Nephron (organoid): ENCODE measurements around the gene CHL1.

Source experiments
- H3K27ac Mint-ChIP-seq, 3 experiments: 2 replicates each; pipeline ENCODE4 v1.8.0; 2020; ENCODE audit warnings: mixed read lengths in 3 of 3, mild to moderate bottlenecking in 2 of 3, moderate library complexity in 1 of 3
- H3K27me3 Mint-ChIP-seq: 2 replicates; pipeline ENCODE4 v1.8.0; 2021; ENCODE audit warnings: low read depth, mild to moderate bottlenecking, moderate library complexity, mixed read lengths
- H3K36me3 Mint-ChIP-seq: 2 replicates; pipeline ENCODE4 v1.8.0; 2020; ENCODE audit warnings: low read depth, mixed read lengths
- H3K4me1 Mint-ChIP-seq: 2 replicates; pipeline ENCODE4 v1.8.0; 2020; ENCODE audit warnings: mixed read lengths
- H3K4me3 Mint-ChIP-seq, 3 experiments: 2 replicates each; pipeline ENCODE4 v1.8.0; 2020; ENCODE audit warnings: mild to moderate bottlenecking in 3 of 3, mixed read lengths in 3 of 3, moderate library complexity in 2 of 3
- H3K9me3 Mint-ChIP-seq: 2 replicates; pipeline ENCODE4 v1.8.0; 2020; ENCODE audit warnings: mixed read lengths
- TF ChIP-seq, protein P1 (sequence below), 3 experiments: fragments of 200-600 bp; sonication (generic); IDR thresholded peaks; one replicate each; pipeline ENCODE4 v1.5.0; 2021; ENCODE audit warnings: antibody characterized with exemption in 3 of 3; ENCODE audit not compliant: unreplicated experiment in 3 of 3

The CHL1 gene

DNA sequence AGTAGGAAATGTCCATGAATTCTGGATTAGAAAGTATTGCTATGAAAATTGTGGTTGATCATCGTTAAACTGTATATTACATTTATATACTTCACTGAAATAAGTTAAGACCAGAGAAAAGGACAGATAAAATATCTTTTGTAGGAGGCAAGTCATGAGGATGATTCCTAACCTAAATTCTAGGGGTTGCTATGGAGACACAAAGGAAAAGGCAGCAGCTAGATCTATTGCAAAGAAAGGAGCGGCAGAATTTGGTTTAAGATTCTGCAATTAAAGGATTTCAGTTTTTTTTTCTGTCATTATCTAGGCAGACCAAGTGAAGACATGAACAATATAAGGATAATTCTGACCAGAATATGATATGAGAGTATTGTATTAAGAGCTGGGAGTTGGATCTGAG is 136.1 kb downstream of the CHL1 start:
- no peak overlapping the region for H3K27ac Mint-ChIP-seq
- TF ChIP-seq, protein P1, sequence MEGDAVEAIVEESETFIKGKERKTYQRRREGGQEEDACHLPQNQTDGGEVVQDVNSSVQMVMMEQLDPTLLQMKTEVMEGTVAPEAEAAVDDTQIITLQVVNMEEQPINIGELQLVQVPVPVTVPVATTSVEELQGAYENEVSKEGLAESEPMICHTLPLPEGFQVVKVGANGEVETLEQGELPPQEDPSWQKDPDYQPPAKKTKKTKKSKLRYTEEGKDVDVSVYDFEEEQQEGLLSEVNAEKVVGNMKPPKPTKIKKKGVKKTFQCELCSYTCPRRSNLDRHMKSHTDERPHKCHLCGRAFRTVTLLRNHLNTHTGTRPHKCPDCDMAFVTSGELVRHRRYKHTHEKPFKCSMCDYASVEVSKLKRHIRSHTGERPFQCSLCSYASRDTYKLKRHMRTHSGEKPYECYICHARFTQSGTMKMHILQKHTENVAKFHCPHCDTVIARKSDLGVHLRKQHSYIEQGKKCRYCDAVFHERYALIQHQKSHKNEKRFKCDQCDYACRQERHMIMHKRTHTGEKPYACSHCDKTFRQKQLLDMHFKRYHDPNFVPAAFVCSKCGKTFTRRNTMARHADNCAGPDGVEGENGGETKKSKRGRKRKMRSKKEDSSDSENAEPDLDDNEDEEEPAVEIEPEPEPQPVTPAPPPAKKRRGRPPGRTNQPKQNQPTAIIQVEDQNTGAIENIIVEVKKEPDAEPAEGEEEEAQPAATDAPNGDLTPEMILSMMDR (IDR thresholded peaks at IDR 0.05; ENCODE audit: unreplicated experiment in 3 of 3): no peak
- no peaks in the 10 kb centered on the region for H3K9me3 Mint-ChIP-seq
- H3K4me1 Mint-ChIP-seq: no peaks in the 10 kb centered on the region
- H3K4me3 Mint-ChIP-seq: no peak overlapping the region
- H3K27me3 Mint-ChIP-seq: no peaks in the 10 kb centered on the region
- H3K36me3 Mint-ChIP-seq: no peaks in the 10 kb centered on the region

DNA sequence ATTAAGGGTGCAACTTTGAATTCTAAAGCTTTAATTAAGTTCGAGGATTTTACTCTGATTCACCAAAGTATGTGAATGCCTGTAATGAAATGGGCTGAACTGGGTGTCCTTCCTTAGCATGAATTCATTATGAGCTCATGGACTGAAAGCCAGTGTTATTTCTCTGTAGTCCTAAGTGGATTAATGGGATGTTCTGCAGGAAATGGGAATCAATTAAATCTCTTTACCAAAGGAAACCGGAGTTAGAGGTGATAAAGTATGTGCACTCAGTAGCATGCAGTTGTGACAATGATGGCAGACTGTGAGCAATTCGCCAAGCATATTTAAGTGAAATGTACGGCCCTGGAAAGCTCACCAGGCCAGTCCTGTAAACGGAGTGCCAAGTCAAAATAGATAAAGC is 138.7 kb downstream of the CHL1 start:
- no peaks in the 10 kb centered on the region for H3K36me3 Mint-ChIP-seq
- H3K4me3 Mint-ChIP-seq: no peak overlapping the region
- H3K27ac Mint-ChIP-seq: no peak overlapping the region
- TF ChIP-seq, protein P1 (IDR thresholded peaks at IDR 0.05; ENCODE audit: unreplicated experiment in 3 of 3): no peak
- H3K4me1 Mint-ChIP-seq: no peaks in the 10 kb centered on the region
- no peaks in the 10 kb centered on the region for H3K27me3 Mint-ChIP-seq
- no peaks in the 10 kb centered on the region for H3K9me3 Mint-ChIP-seq

DNA sequence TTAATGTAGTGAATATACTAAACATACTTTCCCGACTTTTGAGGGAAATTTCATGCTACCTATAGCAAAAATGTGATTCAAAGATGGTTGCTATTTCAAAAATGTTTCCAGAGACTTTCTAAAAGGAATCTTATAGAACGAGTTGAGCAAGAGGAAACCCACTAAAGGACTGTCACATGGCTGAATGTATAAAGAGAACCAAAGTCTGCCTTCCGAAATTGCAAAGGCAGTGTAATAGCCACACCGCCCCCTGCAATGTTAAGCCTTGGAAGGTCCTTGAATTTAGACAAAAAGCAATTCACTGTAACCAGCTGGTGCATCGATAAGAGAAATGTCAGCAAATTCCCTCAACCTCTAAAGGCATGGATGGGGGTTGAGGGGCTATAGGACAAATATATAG is 142.8 kb downstream of the CHL1 start:
- Mint-ChIP-seq H3K9me3 (no peaks in the 10 kb centered on the region), H3K27me3 (no peaks in the 10 kb centered on the region), H3K4me3 (no peak overlapping the region), H3K36me3 (no peaks in the 10 kb centered on the region), H3K4me1 (no peaks in the 10 kb centered on the region), H3K27ac (no peak overlapping the region)
- TF ChIP-seq, protein P1 (IDR thresholded peaks at IDR 0.05; ENCODE audit: unreplicated experiment in 3 of 3): no peak

DNA sequence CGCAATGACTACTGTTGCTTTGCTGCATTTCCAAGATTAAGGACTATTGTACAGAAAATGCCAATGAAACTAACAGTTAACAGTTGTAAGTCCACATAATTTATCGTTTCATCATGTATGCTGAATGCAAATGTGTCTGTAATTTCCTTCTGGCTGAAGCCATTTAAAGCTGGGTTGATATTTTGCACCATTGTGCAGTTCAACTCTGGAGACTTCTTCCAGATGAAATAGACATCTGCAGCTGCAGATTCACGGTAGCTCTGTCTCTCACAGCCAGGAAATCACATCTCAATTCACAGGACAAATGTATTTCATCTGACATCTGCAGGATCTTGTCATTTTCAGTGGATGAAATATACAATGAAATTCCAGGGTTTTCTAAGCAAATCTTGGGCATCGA is 145.4 kb downstream of the CHL1 start:
- no peak overlapping the region for H3K27ac Mint-ChIP-seq
- H3K27me3 Mint-ChIP-seq: no peaks in the 10 kb centered on the region
- TF ChIP-seq, protein P1 (IDR thresholded peaks at IDR 0.05; ENCODE audit: unreplicated experiment in 3 of 3): no peak
- no peaks in the 10 kb centered on the region for H3K9me3 Mint-ChIP-seq
- no peaks in the 10 kb centered on the region for H3K36me3 Mint-ChIP-seq
- H3K4me1 Mint-ChIP-seq: no peaks in the 10 kb centered on the region
- H3K4me3 Mint-ChIP-seq: no peak overlapping the region

DNA sequence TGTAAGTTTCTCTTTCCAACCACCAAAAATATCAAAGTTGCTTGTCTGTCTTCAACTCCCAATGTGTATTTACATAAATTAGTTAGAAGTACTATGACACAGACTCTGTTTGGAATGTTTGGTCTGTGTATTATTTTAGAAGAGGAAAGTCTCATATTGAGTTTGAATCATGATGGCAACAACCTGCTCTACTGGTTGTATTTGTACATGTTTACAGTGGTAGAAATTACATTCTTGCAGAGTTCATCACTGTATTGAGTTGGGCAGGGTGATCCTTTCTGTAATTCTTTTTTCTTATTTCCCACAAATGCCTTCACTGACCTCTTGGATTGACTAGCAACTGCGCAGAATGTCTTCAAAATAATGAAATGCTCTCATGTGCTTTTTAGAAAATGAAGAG is 149.6 kb downstream of the CHL1 start:
- H3K27me3 Mint-ChIP-seq: peaks cover 2% of the 10 kb centered on the region
- no peaks in the 10 kb centered on the region for H3K9me3 Mint-ChIP-seq
- H3K36me3 Mint-ChIP-seq: no peaks in the 10 kb centered on the region
- H3K4me3 Mint-ChIP-seq: no peak overlapping the region
- H3K4me1 Mint-ChIP-seq: peaks cover 5% of the 10 kb centered on the region
- TF ChIP-seq, protein P1 (IDR thresholded peaks at IDR 0.05; ENCODE audit: unreplicated experiment in 3 of 3): no peak
- H3K27ac Mint-ChIP-seq: no peak overlapping the region

DNA sequence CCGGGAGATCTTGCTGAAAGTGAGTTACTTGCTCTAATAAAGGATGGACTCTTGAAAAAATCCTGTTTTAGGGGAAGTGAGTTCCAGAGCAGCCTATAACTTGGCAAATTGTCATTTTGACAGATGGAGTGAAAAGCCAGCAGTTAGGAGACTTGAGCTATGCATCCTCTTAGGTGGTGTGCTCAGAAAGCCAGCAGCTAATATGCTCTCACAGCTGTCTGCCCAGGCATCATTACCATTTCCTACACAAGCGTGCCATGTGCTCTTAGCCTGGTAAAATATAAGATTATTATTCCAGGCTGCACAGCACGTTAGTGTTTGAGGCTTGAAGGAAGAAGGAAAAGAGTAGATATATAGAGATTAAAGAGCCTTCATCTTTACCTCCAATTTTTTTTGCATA is 151.0 kb downstream of the CHL1 start:
- Mint-ChIP-seq H3K9me3 (no peaks in the 10 kb centered on the region), H3K4me3 (no peak overlapping the region), H3K36me3 (no peaks in the 10 kb centered on the region), H3K4me1 (peaks cover 8% of the 10 kb centered on the region), H3K27ac (no peak overlapping the region), H3K27me3 (peaks cover 5% of the 10 kb centered on the region)
- TF ChIP-seq, protein P1 (IDR thresholded peaks at IDR 0.05; ENCODE audit: unreplicated experiment in 3 of 3): no peak
